ENCODE data around the gene SYMPK.

GRCh38 chr19:45823182-45823581 is 39.8 kb downstream of the SYMPK start:
- TF ChIP-seq CTCF (IDR thresholded peaks at IDR 0.05; ENCODE audit: insufficient read depth, low read length) (no peak), REST (IDR thresholded peaks at IDR 0.05; ENCODE audit: insufficient replicate concordance, low read depth) (no peak), POLR2AphosphoS5 (IDR thresholded peaks at IDR 0.05; ENCODE audit: low read depth) (no peak), SPI1 (IDR thresholded peaks at IDR 0.05; ENCODE audit: borderline replicate concordance, low read depth) (no peak), GABPA (IDR thresholded peaks at IDR 0.05; ENCODE audit: low read depth) (no peak)

All from HL-60 (cell line).